ENCODE results near the gene HBG2. TPM values are rescaled to one million over a fixed set of nuclear protein-coding genes. Genes with fewer than 3 reads are reported as not detected.
"Not testable (repeated sequence)": the region's sequence is repeated elsewhere in the genome, so short reads cannot be mapped to it uniquely, and the experiment has no call there.

The HBG2 gene
- total RNA-seq, 1 donor from 2014 or later = not detected

- no peak for DNase-seq (ENCODE audit: low read depth)
Observed at GRCh38 chr11:5282628-5283027, 28.0 kb upstream of the HBG2 start.

- DNase-seq (ENCODE audit: low read depth) = no peak
Observed at GRCh38 chr11:5281596-5281995, 27.0 kb upstream of the HBG2 start.

GRCh38 chr11:5280582-5281102, 26.1 kb upstream of the HBG2 start:
- peak; percentile 93 for DNase-seq (ENCODE audit: low read depth)

GRCh38 chr11:5279471-5280090, 25.0 kb upstream of the HBG2 start:
- no peak for DNase-seq (ENCODE audit: low read depth)

GRCh38 chr11:5277807-5278382, 23.3 kb upstream of the HBG2 start:
- no peak for DNase-seq (ENCODE audit: low read depth)

GRCh38 chr11:5276697-5277096, 22.1 kb upstream of the HBG2 start:
- no peak for DNase-seq (ENCODE audit: low read depth)

GRCh38 chr11:5275369-5276110, 21.0 kb upstream of the HBG2 start:
- no peak for DNase-seq (ENCODE audit: low read depth)

- no peak for DNase-seq (ENCODE audit: low read depth)
Observed at GRCh38 chr11:5274395-5274794, 19.8 kb upstream of the HBG2 start.

- no peak for DNase-seq (ENCODE audit: low read depth)
Observed at GRCh38 chr11:5272395-5273017, 17.9 kb upstream of the HBG2 start.

GRCh38 chr11:5269715-5270147, 15.2 kb upstream of the HBG2 start, which contains the start of gene HBE1:
Gene HBE1 (minus strand): TSS chr11:5269945. CDS start chr11:5269890, 55 bp downstream.
- DNase-seq (ENCODE audit: low read depth) = no peak

- no peak for DNase-seq (ENCODE audit: low read depth)
Observed at GRCh38 chr11:5267033-5267563, 12.5 kb upstream of the HBG2 start.

- no peak for DNase-seq (ENCODE audit: low read depth)
Observed at GRCh38 chr11:5266609-5267008, 12.0 kb upstream of the HBG2 start.

- no peak for DNase-seq (ENCODE audit: low read depth)
Observed at GRCh38 chr11:5265832-5266231, 11.3 kb upstream of the HBG2 start.

- no peak for DNase-seq (ENCODE audit: low read depth)
Observed at GRCh38 chr11:5258543-5259262, 4.1 kb upstream of the HBG2 start.

- DNase-seq (ENCODE audit: low read depth) = no peak
Observed at GRCh38 chr11:5257296-5257695, 2.7 kb upstream of the HBG2 start.

GRCh38 chr11:5254023-5254422, 558 bp downstream of the HBG2 start:
- DNase-seq (ENCODE audit: low read depth) = not testable (repeated sequence)

GRCh38 chr11:5253440-5253839, 1.1 kb downstream of the HBG2 start:
- DNase-seq (ENCODE audit: low read depth) = not testable (repeated sequence)

GRCh38 chr11:5252919-5253265, 1.7 kb downstream of the HBG2 start:
- DNase-seq (ENCODE audit: low read depth) = no peak

GRCh38 chr11:5252192-5252918, 2.2 kb downstream of the HBG2 start:
- no peak for DNase-seq (ENCODE audit: low read depth)

- DNase-seq (ENCODE audit: low read depth) = no peak
Observed at GRCh38 chr11:5251746-5252145, 2.8 kb downstream of the HBG2 start.
